Esophagus squamous epithelium (tissue), 4 donors: Measurements from ENCODE around the gene FOXO6.

ENCODE experiments used
- POLR2A ChIP-seq, 4 donors: fragments of 450-650 bp; IDR thresholded peaks; one replicate each; pipeline ENCODE4 v1.6.1; 2017; ENCODE audit warnings: antibody characterized with exemption in 4 of 4, mild to moderate bottlenecking in 4 of 4, moderate library complexity in 3 of 4
- TF ChIP-seq, protein P1 (sequence below), 6 experiments: fragments of 450-650 bp in 4 of 6; fragments of 200-600 bp in 2 of 6; sonication (generic) in 2 of 6; IDR thresholded peaks; one replicate each; pipeline ENCODE4 v1.5.1; 2016 to 2019; ENCODE audit warnings: antibody characterized with exemption in 6 of 6, mild to moderate bottlenecking in 4 of 6, moderate library complexity in 4 of 6

DNA sequence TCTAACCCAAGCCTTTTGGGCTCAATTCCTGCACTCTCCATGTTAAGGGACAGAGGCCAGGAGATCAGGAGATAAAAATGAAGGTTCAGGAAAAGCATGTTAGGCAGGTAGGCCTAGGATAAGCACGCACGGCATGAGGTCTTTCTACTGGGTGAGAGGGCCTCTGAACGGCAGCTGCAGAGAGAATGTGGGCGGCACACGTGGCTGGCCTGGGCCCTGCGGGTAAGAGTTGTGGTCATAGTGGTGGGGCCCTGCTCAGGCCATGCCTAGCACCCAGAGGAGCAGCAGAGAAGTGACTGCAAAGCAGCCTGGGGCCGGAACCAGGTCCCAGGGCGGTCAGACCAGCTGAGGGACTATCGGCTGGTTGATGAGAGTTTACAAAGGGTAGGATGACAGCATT, 7.5 kb upstream of the FOXO6 start:
- TF ChIP-seq, protein P1, sequence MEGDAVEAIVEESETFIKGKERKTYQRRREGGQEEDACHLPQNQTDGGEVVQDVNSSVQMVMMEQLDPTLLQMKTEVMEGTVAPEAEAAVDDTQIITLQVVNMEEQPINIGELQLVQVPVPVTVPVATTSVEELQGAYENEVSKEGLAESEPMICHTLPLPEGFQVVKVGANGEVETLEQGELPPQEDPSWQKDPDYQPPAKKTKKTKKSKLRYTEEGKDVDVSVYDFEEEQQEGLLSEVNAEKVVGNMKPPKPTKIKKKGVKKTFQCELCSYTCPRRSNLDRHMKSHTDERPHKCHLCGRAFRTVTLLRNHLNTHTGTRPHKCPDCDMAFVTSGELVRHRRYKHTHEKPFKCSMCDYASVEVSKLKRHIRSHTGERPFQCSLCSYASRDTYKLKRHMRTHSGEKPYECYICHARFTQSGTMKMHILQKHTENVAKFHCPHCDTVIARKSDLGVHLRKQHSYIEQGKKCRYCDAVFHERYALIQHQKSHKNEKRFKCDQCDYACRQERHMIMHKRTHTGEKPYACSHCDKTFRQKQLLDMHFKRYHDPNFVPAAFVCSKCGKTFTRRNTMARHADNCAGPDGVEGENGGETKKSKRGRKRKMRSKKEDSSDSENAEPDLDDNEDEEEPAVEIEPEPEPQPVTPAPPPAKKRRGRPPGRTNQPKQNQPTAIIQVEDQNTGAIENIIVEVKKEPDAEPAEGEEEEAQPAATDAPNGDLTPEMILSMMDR (IDR thresholded peaks at IDR 0.05), result no peak
- no peak for TF ChIP-seq POLR2A (IDR thresholded peaks at IDR 0.05)
